Caco-2 (cell line): ENCODE measurements around the gene CNTNAP4. TPM values are rescaled to one million over a fixed set of nuclear protein-coding genes. Genes with fewer than 3 reads are reported as not detected.

Experiments used
- BruUV-seq: library from RNA; stranded (reverse); fragments of 400-500 nt; replicated peaks from 2 replicates; lab custom pipeline; 2021; lab: Mats Ljungman, UMichigan
- CTCF ChIA-PET: fragments of 300-600 bp; sonication (Branson Sonifier 250); formaldehyde crosslinking; loops from one replicate; lab custom pipeline; 2022; ENCODE audit warnings: antibody characterized with exemption; lab: Charles Lee
- POLR2A ChIA-PET: fragments of 300-600 bp; sonication (Branson Sonifier 250); formaldehyde crosslinking; loops from one replicate; lab custom pipeline; 2022; ENCODE audit warnings: antibody characterized with exemption; lab: Charles Lee
- DNase-seq, 2 experiments: peaks; one replicate each; pipeline versions ENCODE4 v3.0.0 to v3.0.0-alpha.2; 2020 to 2022
- H3K27me3 ChIP-seq: replicated peaks from 2 replicates; pipeline ENCODE4 v1.6.0; 2011; ENCODE audit warnings: low read length; ENCODE audit not compliant: control insufficient read depth, insufficient read depth
- H3K36me3 ChIP-seq: 2 replicates; pipeline ENCODE4 v1.5.1; 2011; ENCODE audit warnings: low read length; ENCODE audit not compliant: control insufficient read depth, insufficient read depth
- H3K4me1 ChIP-seq: fragments of 250-450 bp; sonication (Bioruptor Pico); 2 replicates; pipeline ENCODE4 v1.5.1; 2020; ENCODE audit warnings: mild to moderate bottlenecking
- H3K4me3 ChIP-seq: 2 replicates; pipeline ENCODE4 v1.5.1; 2011; ENCODE audit warnings: low read depth, mild to moderate bottlenecking, control low read depth, low read length
- H3K9me3 ChIP-seq: fragments of 250-450 bp; sonication (Bioruptor Pico); 2 replicates; pipeline ENCODE4 v1.5.1; 2020; ENCODE audit warnings: mild to moderate bottlenecking, moderate library complexity
- H3K27ac Mint-ChIP-seq: one replicate; pipeline ENCODE4 v1.8.0; 2022; ENCODE audit warnings: mixed read lengths; ENCODE audit not compliant: unreplicated experiment
- H3K27me3 Mint-ChIP-seq: one replicate; pipeline ENCODE4 v1.8.0; 2022; ENCODE audit warnings: mixed read lengths; ENCODE audit not compliant: insufficient read depth, unreplicated experiment
- H3K36me3 Mint-ChIP-seq: one replicate; pipeline ENCODE4 v1.8.0; 2022; ENCODE audit warnings: mild to moderate bottlenecking, mixed read lengths; ENCODE audit not compliant: insufficient read depth, unreplicated experiment
- H3K4me1 Mint-ChIP-seq: one replicate; pipeline ENCODE4 v1.8.0; 2022; ENCODE audit warnings: low read depth, mixed read lengths; ENCODE audit not compliant: unreplicated experiment
- H3K4me3 Mint-ChIP-seq: one replicate; pipeline ENCODE4 v1.8.0; 2022; ENCODE audit warnings: mild to moderate bottlenecking, moderate library complexity, mixed read lengths; ENCODE audit not compliant: unreplicated experiment
- H3K9me3 Mint-ChIP-seq: one replicate; pipeline ENCODE4 v1.8.0; 2022; ENCODE audit warnings: mixed read lengths; ENCODE audit not compliant: unreplicated experiment
- intact Hi-C: fragments of 100-400 bp; cut with micrococcal nuclease; formaldehyde crosslinking; loops from one replicate; pipeline ENCODE4 v1.10.0; 2022; ENCODE audit not compliant: unreplicated experiment
- total RNA-seq: library from RNA; stranded (reverse); gene quantifications from 2 replicates; pipeline ENCODE4 v1.2.3, GENCODE V29; 2022
- TF ChIP-seq, protein P1 (sequence below), 2 experiments: fragments of 200-600 bp in 1 of 2; IDR thresholded peaks; 1 replicate in 1 of 2; 2 replicates in 1 of 2; pipeline versions ENCODE4 v1.5.1 to v1.8.0; 2011 to 2022; ENCODE audit warnings: antibody characterized with exemption in 1 of 2, control low read depth in 1 of 2, inconsistent platforms in 1 of 2, low read depth in 1 of 2, low read length in 1 of 2, mild to moderate bottlenecking in 1 of 2, moderate library complexity in 1 of 2; ENCODE audit not compliant: insufficient read depth in 1 of 2, severe bottlenecking in 1 of 2, unreplicated experiment in 1 of 2

The CNTNAP4 gene
- total RNA-seq, 1 experiment from 2014 or later = not detected

DNA sequence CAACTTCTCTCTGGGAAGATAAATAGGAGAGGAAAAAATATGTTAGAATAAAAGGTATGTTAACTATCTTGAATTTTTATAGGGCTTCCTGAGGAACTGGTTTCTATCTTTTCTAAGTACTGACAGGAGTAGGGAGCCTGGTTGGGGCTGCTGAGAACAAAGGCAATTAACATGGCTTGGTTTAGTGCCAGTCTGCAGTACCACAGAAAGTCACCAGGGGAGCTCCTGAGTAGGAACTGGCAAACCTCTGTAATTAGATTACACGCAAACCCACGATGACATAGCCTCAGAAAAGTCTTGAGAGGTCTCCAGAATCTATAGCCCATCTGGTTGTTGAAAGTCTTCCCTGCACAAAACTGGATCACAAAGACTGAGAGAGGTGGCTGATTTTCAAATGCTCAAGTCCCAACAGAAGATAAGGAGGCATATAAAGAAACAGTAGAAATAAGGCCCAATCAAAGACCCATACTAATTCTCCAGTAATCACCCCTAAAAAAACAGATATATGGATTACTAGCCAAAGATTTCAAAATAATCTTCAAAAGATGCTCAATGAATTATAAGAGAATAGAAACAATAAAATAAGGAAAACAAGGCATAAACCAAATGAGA lies 11.7 kb upstream of the CNTNAP4 start:
- peak; percentile 58 to 72 for DNase-seq
- Mint-ChIP-seq H3K27me3 (no peaks in the 10 kb centered on the region), H3K4me3 (no peak overlapping the region), H3K36me3 (no peaks in the 10 kb centered on the region), H3K4me1 (peaks cover 4% of the 10 kb centered on the region), H3K27ac (no peak overlapping the region), H3K9me3 (peaks cover 26% of the 10 kb centered on the region)
- CTCF ChIA-PET = interaction anchor here (0.8 to 1.0 kb wide), 2 partner anchors 14 to 107 kb away, joined by 3 to 4 read pairs; no protein-coding TSS in a partner anchor
- no peaks in the 10 kb centered on the region for H3K27me3 ChIP-seq
- intact Hi-C loops = no loop called here
- no TSS peak for BruUV-seq
- TF ChIP-seq, protein P1, sequence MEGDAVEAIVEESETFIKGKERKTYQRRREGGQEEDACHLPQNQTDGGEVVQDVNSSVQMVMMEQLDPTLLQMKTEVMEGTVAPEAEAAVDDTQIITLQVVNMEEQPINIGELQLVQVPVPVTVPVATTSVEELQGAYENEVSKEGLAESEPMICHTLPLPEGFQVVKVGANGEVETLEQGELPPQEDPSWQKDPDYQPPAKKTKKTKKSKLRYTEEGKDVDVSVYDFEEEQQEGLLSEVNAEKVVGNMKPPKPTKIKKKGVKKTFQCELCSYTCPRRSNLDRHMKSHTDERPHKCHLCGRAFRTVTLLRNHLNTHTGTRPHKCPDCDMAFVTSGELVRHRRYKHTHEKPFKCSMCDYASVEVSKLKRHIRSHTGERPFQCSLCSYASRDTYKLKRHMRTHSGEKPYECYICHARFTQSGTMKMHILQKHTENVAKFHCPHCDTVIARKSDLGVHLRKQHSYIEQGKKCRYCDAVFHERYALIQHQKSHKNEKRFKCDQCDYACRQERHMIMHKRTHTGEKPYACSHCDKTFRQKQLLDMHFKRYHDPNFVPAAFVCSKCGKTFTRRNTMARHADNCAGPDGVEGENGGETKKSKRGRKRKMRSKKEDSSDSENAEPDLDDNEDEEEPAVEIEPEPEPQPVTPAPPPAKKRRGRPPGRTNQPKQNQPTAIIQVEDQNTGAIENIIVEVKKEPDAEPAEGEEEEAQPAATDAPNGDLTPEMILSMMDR (IDR thresholded peaks at IDR 0.05; ENCODE audit: insufficient read depth in 1 of 2, low read depth in 1 of 2, low read length in 1 of 2, severe bottlenecking in 1 of 2, unreplicated experiment in 1 of 2) = peak; percentile 71 to 87
- H3K36me3 ChIP-seq = no peaks in the 10 kb centered on the region
- POLR2A ChIA-PET = no interaction called here
- H3K9me3 ChIP-seq = peaks cover 2% of the 10 kb centered on the region; the same call in 1 of the 2 replicates
- H3K4me3 ChIP-seq = no peak overlapping the region
- no peaks in the 10 kb centered on the region for H3K4me1 ChIP-seq

DNA sequence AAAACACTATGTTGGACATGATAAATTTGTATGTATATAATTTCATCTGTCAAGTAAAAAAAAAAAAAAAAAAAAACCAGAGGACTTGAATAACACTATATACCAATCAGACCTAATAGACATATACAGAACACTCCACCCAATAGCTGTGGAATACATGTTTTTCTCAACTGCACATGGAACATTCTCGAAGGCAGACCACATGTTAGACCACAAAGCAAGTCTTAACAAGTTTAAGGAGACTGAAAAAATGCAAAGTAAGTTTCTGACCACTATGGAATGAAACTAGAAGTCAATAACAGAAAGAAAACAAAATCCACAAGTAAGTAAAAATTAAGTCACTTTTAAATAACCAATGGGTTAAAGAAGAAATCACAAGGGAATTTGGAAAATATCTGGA lies 8.4 kb upstream of the CNTNAP4 start:
- Histone ChIP-seq H3K4me3 (no peak overlapping the region), H3K9me3 (peaks cover 9% of the 10 kb centered on the region; the same call in 1 of the 2 replicates), H3K4me1 (no peaks in the 10 kb centered on the region), H3K27me3 (no peaks in the 10 kb centered on the region), H3K36me3 (no peaks in the 10 kb centered on the region)
- no peaks in the 10 kb centered on the region for H3K4me1 Mint-ChIP-seq
- ChIA-PET POLR2A (no interaction called here), CTCF (no interaction called here)
- TF ChIP-seq, protein P1 (IDR thresholded peaks at IDR 0.05; ENCODE audit: insufficient read depth in 1 of 2, low read depth in 1 of 2, low read length in 1 of 2, severe bottlenecking in 1 of 2, unreplicated experiment in 1 of 2) = no peak
- H3K9me3 Mint-ChIP-seq = peaks cover 42% of the 10 kb centered on the region
- intact Hi-C loops = no loop called here
- no peaks in the 10 kb centered on the region for H3K27me3 Mint-ChIP-seq
- H3K27ac Mint-ChIP-seq = no peak overlapping the region
- BruUV-seq = no TSS peak
- H3K36me3 Mint-ChIP-seq = no peaks in the 10 kb centered on the region
- DNase-seq = no peak
- no peak overlapping the region for H3K4me3 Mint-ChIP-seq

DNA sequence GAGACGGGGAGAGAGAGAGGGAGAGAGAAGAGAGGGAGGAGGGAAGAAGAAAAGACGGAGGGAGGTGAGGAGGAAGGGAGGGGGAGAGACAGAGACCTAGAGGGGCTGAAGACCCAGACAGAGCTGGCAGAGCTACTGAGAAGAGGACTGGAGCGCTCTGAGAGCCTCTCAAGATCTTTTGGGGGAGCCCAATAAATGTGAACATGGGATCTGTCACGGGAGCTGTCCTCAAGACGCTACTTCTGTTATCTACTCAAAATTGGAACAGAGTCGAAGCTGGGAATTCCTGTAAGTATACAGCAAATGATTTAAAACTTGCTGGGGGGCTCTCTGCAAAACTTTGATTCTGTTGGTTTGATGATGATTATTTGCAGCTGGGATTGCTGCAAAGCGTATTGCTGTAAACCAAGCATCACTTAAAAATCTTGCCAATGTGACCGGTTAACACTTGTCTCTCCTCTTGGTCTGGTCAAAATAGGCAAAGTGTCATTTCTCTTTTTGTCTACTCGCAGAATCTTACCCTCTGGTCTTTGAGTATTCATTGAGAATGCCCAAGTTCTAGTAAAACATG lies 344 bp downstream of the CNTNAP4 start:
- no peaks in the 10 kb centered on the region for H3K36me3 ChIP-seq
- Mint-ChIP-seq H3K27ac (no peak overlapping the region), H3K4me1 (no peaks in the 10 kb centered on the region), H3K27me3 (no peaks in the 10 kb centered on the region), H3K36me3 (no peaks in the 10 kb centered on the region), H3K9me3 (no peaks in the 10 kb centered on the region), H3K4me3 (no peak overlapping the region)
- no peaks in the 10 kb centered on the region for H3K9me3 ChIP-seq
- no peaks in the 10 kb centered on the region for H3K4me1 ChIP-seq
- ChIA-PET CTCF (interaction anchor here (0.6 kb wide), 1 partner anchor 589 kb away, joined by 4 read pairs; no protein-coding TSS in a partner anchor), POLR2A (no interaction called here)
- H3K27me3 ChIP-seq = no peaks in the 10 kb centered on the region
- intact Hi-C loops = no loop called here
- no peak for DNase-seq
- TF ChIP-seq, protein P1 (IDR thresholded peaks at IDR 0.05; ENCODE audit: insufficient read depth in 1 of 2, low read depth in 1 of 2, low read length in 1 of 2, severe bottlenecking in 1 of 2, unreplicated experiment in 1 of 2) = no peak
- no peak overlapping the region for H3K4me3 ChIP-seq
- BruUV-seq = no TSS peak
